ENCODE results near the gene NRP2. TPM values are rescaled to one million over a fixed set of nuclear protein-coding genes. Genes with fewer than 3 reads are reported as not detected.

The NRP2 gene
- total RNA-seq, 2 experiments from 2014 or later, result 0.63 to 1.6 TPM

- H3K36me3 Mint-ChIP-seq (ENCODE audit: low read depth), result no peaks in the 10 kb centered on the region
- no peaks in the 10 kb centered on the region for H3K9me3 Mint-ChIP-seq
- no peak overlapping the region for H3K27ac Mint-ChIP-seq
- DNase-seq (no peak), ATAC-seq (no peak)
- H3K4me1 Mint-ChIP-seq (ENCODE audit: low read depth), result no peaks in the 10 kb centered on the region
- H3K4me3 Mint-ChIP-seq, result no peak overlapping the region
- no peaks in the 10 kb centered on the region for H3K27me3 Mint-ChIP-seq
- CTCF ChIA-PET, result no interaction called here
- intact Hi-C loops (cut with micrococcal nuclease), result no loop called here
- POLR2A ChIA-PET, result no interaction called here
- no peak for TF ChIP-seq CTCF (IDR thresholded peaks at IDR 0.05)
Observed at GRCh38 chr2:205807229-205807628, 124.9 kb downstream of the NRP2 start.

- H3K27me3 Mint-ChIP-seq, result no peaks in the 10 kb centered on the region
- no peak overlapping the region for H3K27ac Mint-ChIP-seq
- intact Hi-C loops (cut with micrococcal nuclease), result no loop called here
- ATAC-seq (no peak), DNase-seq (no peak)
- no peaks in the 10 kb centered on the region for H3K4me1 Mint-ChIP-seq (ENCODE audit: low read depth)
- TF ChIP-seq CTCF (IDR thresholded peaks at IDR 0.05), result no peak
- H3K4me3 Mint-ChIP-seq, result no peak overlapping the region
- H3K36me3 Mint-ChIP-seq (ENCODE audit: low read depth), result no peaks in the 10 kb centered on the region
- ChIA-PET CTCF (no interaction called here), POLR2A (no interaction called here)
- no peaks in the 10 kb centered on the region for H3K9me3 Mint-ChIP-seq
Observed at GRCh38 chr2:205807758-205808157, 125.5 kb downstream of the NRP2 start.

GRCh38 chr2:205808486-205809121, 126.3 kb downstream of the NRP2 start:
- no peaks in the 10 kb centered on the region for H3K4me1 Mint-ChIP-seq (ENCODE audit: low read depth)

GRCh38 chr2:205811387-205811786, 129.1 kb downstream of the NRP2 start:
- no peak overlapping the region for H3K4me3 Mint-ChIP-seq
- H3K36me3 Mint-ChIP-seq (ENCODE audit: low read depth), result no peaks in the 10 kb centered on the region
- intact Hi-C loops (cut with micrococcal nuclease), result loop anchor here (5.0 kb wide), 1 partner anchor 34 kb away; no protein-coding TSS in a partner anchor
- ChIA-PET POLR2A (no interaction called here), CTCF (interaction anchor here (1.4 to 1.7 kb wide), 2 partner anchors 14 to 42 kb away, joined by 4 read pairs; no protein-coding TSS in a partner anchor)
- ATAC-seq (no peak), DNase-seq (no peak)
- no peak overlapping the region for H3K27ac Mint-ChIP-seq
- no peaks in the 10 kb centered on the region for H3K9me3 Mint-ChIP-seq
- TF ChIP-seq CTCF (IDR thresholded peaks at IDR 0.05), result no peak
- H3K27me3 Mint-ChIP-seq, result peaks cover 4% of the 10 kb centered on the region
- H3K4me1 Mint-ChIP-seq (ENCODE audit: low read depth), result no peaks in the 10 kb centered on the region

More at GRCh38 chr2:205808486-205809121, 126.3 kb downstream of the NRP2 start:
- TF ChIP-seq CTCF (IDR thresholded peaks at IDR 0.05), result no peak
- intact Hi-C loops (cut with micrococcal nuclease), result no loop called here
- DNase-seq (no peak), ATAC-seq (no peak)
- H3K9me3 Mint-ChIP-seq, result no peaks in the 10 kb centered on the region
- ChIA-PET POLR2A (no interaction called here), CTCF (interaction anchor here (0.8 kb wide), 1 partner anchor 35 kb away, joined by 3 read pairs; no protein-coding TSS in a partner anchor)
- no peaks in the 10 kb centered on the region for H3K27me3 Mint-ChIP-seq
- no peak overlapping the region for H3K27ac Mint-ChIP-seq
- no peak overlapping the region for H3K4me3 Mint-ChIP-seq
- no peaks in the 10 kb centered on the region for H3K36me3 Mint-ChIP-seq (ENCODE audit: low read depth)

- Mint-ChIP-seq H3K36me3 (ENCODE audit: low read depth) (no peaks in the 10 kb centered on the region), H3K27me3 (peaks cover 9% of the 10 kb centered on the region), H3K4me3 (no peak overlapping the region), H3K9me3 (no peaks in the 10 kb centered on the region), H3K4me1 (ENCODE audit: low read depth) (no peaks in the 10 kb centered on the region), H3K27ac (no peak overlapping the region)
- no peak for TF ChIP-seq CTCF (IDR thresholded peaks at IDR 0.05)
- ChIA-PET POLR2A (no interaction called here), CTCF (interaction anchor here (0.6 to 2.3 kb wide), 7 partner anchors 13 to 112 kb away, joined by 3 to 6 read pairs (median 4); no protein-coding TSS in a partner anchor)
- DNase-seq (no peak), ATAC-seq (no peak)
- intact Hi-C loops (cut with micrococcal nuclease), result loop anchor here (5.0 kb wide), 1 partner anchor 37 kb away; no protein-coding TSS in a partner anchor
Observed at GRCh38 chr2:205814039-205814364, 131.7 kb downstream of the NRP2 start.
